LHCN-M2 (cell line): ENCODE data around the gene CNTNAP2. TPM values are rescaled to one million over a fixed set of nuclear protein-coding genes. Genes with fewer than 3 reads are reported as not detected.

Experiments
- DNase-seq: peaks from one replicate; pipeline ENCODE4 v3.0.0-alpha.2; 2012; ENCODE audit warnings: low read depth
- total RNA-seq: library from RNA; depleted of rRNA; stranded (reverse); fragments of >200 nt; gene quantifications from 2 replicates; pipeline ENCODE4 v1.2.3, GENCODE V29; 2014

The CNTNAP2 gene
- total RNA-seq, 1 experiment from 2014 or later: not detected

GRCh38 chr7:147818317-147818716 lies 1701.7 kb downstream of the CNTNAP2 start:
- DNase-seq: no peak

- DNase-seq: no peak
Observed at GRCh38 chr7:147824671-147825070, 1708.1 kb downstream of the CNTNAP2 start.

GRCh38 chr7:147829016-147829415 lies 1712.4 kb downstream of the CNTNAP2 start:
- DNase-seq: no peak

- DNase-seq: no peak
Observed at GRCh38 chr7:147833557-147833956, 1717.0 kb downstream of the CNTNAP2 start.

- no peak for DNase-seq
Observed at GRCh38 chr7:147833970-147834369, 1717.4 kb downstream of the CNTNAP2 start.

GRCh38 chr7:147852833-147853232 lies 1736.2 kb downstream of the CNTNAP2 start:
- no peak for DNase-seq

GRCh38 chr7:147857152-147858140 lies 1740.8 kb downstream of the CNTNAP2 start:
- no peak for DNase-seq

- DNase-seq: no peak
Observed at GRCh38 chr7:147858421-147858820, 1741.8 kb downstream of the CNTNAP2 start.

- no peak for DNase-seq
Observed at GRCh38 chr7:147859033-147859432, 1742.4 kb downstream of the CNTNAP2 start.

GRCh38 chr7:147859486-147859885 lies 1742.9 kb downstream of the CNTNAP2 start:
- DNase-seq: no peak

- no peak for DNase-seq
Observed at GRCh38 chr7:147861058-147861716, 1744.6 kb downstream of the CNTNAP2 start.

- DNase-seq: no peak
Observed at GRCh38 chr7:147861945-147862344, 1745.3 kb downstream of the CNTNAP2 start.

- no peak for DNase-seq
Observed at GRCh38 chr7:147869456-147869855, 1752.9 kb downstream of the CNTNAP2 start.

- no peak for DNase-seq
Observed at GRCh38 chr7:147878912-147879661, 1762.5 kb downstream of the CNTNAP2 start.

- no peak for DNase-seq
Observed at GRCh38 chr7:147885869-147886268, 1769.3 kb downstream of the CNTNAP2 start.

GRCh38 chr7:147894271-147894670 lies 1777.7 kb downstream of the CNTNAP2 start:
- no peak for DNase-seq

GRCh38 chr7:147896121-147896520 lies 1779.5 kb downstream of the CNTNAP2 start:
- DNase-seq: no peak

GRCh38 chr7:147903536-147904218 lies 1787.1 kb downstream of the CNTNAP2 start:
- DNase-seq: no peak

- DNase-seq: no peak
Observed at GRCh38 chr7:147904219-147904576, 1787.6 kb downstream of the CNTNAP2 start.

GRCh38 chr7:147909431-147910148 lies 1793.0 kb downstream of the CNTNAP2 start:
- no peak for DNase-seq

GRCh38 chr7:147911201-147911601 lies 1794.6 kb downstream of the CNTNAP2 start:
- DNase-seq: no peak
